Measurements from ENCODE around the gene SACM1L.
"Not testable (repeated sequence)": the region's sequence is repeated elsewhere in the genome, so short reads cannot be mapped to it uniquely, and the experiment has no call there.

The SACM1L gene

DNA sequence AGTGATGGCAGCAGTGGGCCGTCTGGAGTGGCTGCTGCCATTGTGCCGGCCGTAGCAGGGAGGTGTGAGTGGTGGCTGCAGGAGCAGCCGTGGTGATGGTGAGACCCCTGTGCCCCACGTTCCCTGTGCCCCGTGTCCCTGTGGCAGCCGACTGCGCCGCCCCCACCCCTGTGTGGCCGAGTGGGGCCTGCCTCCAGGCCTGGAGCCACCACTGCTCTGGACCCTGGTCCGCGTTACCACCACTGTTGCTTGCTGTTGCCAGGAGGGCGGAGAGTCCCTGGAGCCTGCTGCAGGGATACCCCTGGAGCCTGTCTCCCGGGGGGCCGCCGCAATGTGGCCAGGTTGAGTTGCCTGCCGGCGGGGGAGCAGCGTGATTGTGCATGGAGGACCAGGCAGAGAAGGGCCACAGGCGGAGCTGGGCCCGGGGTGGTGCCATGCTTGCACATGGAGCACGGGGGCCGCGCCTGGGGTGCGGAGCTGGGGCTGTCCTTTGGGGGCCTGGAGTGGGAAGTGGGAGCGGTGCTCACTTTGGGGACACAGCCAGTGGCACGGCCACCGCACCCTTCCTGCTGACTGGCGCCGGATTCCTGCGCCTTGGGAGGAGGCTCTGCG, 57.1 kb downstream of the SACM1L start:
- no peak for DNase-seq

DNA sequence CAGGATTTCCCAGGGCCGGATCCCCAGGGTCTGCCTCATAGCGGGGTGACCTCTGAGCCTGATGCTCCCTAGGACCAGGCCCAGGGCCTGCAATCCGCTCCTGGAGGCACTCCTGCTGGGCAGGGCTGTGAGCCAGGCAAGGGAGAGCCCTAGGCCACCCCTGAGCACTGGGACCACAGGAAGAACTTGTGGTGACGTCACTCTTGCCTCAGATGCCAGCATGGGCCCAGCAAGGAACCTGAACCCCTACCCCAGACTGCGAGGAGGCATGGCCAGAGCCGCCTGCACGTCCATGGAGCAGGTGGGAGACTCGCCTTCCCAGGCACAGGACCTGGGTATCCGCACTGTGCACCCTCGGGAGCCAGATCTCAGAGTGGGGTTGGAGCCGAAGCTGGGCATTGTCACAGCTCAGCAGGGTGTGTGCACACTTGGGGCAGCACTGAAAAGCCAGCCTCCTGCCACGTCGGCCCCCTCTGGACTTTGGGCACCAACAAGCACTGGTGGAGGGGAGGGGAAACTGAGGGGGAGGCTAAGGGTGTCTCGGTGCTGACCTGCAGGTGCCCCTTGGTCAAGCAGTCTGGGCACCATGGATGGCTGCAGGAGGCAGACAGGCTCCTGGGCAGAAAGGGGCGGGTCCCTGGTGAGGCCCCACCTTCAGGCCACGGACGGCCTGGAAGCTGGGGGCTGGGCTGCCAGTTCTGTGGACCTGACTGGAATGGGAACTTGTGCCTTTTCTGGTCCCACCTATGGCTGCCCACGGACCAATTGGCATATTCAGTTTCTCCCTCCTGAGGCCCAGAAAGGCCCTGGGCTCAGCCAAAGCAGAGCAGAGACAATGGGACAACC, 57.8 kb downstream of the SACM1L start:
- DNase-seq: no peak

DNA sequence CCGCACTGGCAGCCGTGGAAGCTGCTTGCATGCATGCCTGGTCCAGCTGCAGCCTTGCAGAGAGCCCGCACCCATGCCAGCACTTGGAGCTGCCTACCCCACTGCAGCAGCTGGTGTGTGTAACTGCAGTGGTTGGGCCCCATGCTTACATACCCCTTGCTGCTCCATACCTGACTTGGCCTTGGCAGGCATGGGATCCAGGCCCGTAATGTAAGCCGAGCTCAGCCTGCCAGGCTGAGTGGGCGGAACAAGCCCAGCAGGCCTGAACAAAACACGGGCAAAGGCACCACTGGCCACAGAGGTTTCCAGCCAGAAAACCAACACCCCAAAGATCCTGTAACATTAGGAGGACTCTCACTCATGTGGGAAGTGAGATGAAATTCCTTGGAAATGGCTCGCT, 58.9 kb downstream of the SACM1L start:
- no peak for DNase-seq

DNA sequence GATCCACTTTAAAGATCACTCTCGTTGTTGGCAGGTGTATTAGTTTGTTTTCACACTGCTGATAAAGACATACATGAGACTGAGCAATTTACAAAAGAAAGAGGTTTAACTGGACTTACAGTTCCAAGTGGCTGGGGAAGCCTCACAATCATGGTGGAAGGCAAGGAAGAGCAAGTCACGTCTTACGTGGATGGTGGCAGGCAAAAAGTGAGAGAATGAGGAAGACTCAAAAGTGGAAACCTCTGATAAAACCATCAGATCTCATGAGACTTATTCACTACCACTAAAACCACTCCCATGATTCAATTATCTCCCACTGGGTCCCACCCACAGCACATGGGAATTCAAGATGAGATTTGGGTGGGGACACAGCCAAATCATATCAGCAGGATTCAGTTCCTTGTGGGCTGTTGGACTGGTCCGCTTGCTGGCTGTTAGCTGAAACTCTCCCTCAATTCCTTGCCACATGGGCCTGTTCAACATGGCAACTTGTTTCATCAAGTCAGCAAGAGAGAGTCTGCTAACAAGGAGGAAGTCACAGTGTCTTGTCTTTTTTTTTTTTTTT, 59.9 kb downstream of the SACM1L start:
- not testable (repeated sequence) for DNase-seq

DNA sequence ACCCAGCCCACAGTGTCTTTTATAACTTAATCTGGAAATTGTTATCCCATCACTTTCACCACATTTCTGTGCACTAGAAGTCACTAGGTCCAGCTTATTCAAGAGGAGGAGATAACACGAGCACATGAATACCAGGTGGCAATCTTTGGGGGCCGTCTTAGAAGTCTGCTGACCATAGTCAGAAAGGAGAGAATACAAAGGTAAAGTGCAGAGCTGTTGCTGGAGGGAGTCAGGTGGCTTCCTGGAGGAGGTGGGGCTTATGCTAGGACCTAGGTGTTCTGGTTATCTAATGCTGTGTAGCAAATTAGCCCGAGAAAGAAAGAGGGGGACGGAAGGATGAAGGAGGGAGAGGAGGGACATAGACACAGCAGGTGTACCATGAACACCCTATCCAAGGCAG, 60.7 kb downstream of the SACM1L start:
- DNase-seq: no peak

DNA sequence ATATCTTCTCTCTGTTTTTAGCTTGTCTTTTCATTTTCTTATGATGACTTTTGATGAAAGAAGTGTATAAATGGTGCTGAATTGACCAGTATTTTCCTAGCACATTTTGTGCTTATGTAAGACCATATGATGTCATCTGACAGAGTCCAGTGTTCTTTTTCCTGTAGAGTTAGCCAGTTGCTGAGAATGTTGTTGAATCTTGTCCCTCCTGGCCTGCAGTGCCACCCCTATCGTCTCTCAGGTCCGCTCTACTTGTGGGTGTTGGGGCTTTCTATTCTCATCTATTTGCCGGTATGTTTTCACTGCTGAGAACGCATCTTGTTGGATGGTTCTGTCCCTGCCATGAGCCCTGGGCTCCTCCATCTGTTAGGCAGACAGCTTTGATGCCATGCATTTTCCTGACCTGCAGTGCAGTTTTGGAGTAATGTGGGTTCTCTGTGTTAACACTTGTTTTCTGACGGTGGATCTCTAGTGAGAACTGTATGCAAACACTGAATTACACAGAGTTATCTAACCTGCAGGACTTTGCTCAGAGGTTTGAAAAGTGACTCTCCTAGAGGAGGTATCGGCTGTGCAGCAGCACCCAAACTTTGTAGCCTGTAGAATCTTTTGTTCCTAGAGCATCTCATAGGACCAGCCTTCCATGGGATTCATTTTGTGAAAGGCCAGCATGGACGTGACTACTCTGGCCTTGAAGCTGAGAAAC, 62.5 kb downstream of the SACM1L start:
- DNase-seq: no peak

DNA sequence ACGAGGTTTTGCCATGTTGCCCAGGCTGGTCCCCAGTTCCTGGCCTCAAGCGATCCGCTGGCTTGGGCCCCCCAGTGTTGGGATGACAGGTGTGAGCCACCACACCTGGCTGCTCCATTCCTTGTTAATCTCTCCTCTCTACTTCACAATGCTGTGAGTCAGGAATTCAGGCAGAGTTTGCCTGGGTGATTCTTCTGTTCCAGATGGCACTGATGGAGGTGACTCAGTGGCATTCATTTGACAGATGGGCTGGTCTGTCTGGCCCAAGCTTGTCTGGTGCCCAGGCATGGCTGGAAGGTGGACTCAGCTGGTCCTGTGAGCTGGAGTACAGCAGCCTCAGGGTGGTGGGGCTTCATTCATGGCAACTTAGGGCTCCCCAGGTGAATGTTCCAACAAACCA, 63.9 kb downstream of the SACM1L start:
- no peak for DNase-seq

DNA sequence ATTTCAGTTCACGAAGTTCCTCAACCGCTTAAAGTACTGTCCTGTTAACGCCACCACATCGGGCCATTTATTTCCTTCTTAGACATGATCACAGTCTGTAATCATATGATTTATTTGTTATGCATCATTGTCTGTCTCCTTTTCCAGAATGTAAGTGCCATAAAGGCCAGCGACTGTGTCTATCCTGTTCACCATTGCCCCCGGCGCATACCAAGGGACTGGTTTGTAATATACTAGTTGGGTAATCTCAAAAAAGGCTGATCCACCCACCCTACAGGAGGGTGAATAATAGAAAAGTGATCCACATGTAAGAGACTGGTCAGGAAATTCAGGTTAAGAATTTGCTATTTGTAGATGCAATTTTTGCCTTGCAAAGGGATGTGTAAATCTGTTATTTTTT, 65.3 kb downstream of the SACM1L start:
- DNase-seq: no peak

DNA sequence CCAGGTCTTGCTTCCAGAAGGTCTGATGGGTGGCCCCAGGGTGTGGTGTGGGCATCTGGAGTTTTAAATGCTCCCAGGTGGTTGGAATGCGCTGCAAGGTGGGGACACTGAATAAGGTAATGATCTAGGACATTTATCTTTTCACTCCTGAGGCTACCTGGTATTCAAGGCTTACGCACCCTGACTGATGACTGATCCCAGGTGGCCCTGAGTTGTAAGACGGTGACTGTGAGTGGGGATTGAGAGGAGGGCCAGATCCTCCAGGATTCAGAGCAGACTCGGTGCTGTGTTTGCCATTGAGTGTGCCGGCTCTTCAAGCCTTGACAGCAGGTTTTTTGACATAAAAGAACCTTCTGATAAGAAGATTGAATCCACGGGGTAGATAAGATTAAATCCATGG, 66.9 kb downstream of the SACM1L start:
- no peak for DNase-seq

DNA sequence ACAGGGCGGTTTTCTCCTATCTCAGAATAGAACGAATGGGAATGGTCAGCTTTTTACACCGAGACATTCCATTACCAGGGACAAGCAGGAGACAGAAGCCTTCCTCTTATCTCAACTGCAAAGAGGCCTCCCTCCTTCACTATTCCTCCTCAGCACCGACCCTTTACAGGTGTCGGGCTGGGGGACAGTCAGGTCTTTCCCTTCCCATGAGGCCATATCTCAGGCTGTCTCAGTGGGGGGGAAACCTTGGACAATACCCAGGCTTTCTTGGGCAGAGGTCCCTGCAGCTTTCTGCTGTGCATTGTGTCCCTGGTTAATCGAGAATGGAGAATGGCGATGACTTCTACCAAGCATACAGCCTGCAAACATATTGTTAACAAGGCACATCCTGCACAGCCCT, 67.9 kb downstream of the SACM1L start:
- not testable (repeated sequence) for DNase-seq

DNA sequence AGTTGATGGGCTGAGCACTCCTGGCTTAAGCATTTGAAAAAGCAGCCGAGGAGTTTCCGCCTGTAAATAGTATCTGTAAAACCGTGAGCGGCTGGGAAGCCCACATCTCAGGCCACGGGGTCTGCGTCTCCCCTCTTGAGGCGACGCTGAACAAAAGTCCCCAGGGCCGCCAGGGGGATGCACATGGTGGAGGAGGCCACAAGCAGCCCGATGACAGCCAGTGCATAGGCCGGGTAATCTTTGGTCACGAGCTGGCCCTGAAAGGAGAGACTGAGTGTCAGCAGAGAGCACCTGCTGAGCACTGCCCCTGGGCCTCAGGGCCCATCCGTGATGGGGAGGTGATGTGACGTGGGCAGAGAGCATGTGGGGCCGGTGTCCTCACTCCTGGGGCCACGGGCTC, 69.7 kb downstream of the SACM1L start:
- DNase-seq: no peak

DNA sequence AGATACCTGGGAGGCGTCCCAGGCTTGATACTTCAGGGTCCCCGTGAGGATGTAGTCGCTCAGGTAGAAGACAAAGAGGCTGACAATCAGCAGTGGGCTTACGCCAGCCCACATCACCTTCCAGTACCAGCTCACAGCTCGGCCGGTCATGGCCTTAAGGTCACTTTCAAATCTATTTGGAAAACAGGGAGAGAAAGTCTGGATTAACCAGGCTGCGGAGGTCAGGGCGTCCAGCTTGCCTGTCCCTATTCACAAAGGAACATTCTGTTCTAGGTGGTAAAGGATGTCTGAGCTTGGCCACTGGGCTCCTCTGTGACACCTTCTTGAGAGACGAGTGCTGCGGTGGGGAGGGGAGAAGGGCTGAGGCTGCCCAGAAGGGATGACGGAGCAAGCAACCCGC, 70.7 kb downstream of the SACM1L start:
- DNase-seq: no peak

DNA sequence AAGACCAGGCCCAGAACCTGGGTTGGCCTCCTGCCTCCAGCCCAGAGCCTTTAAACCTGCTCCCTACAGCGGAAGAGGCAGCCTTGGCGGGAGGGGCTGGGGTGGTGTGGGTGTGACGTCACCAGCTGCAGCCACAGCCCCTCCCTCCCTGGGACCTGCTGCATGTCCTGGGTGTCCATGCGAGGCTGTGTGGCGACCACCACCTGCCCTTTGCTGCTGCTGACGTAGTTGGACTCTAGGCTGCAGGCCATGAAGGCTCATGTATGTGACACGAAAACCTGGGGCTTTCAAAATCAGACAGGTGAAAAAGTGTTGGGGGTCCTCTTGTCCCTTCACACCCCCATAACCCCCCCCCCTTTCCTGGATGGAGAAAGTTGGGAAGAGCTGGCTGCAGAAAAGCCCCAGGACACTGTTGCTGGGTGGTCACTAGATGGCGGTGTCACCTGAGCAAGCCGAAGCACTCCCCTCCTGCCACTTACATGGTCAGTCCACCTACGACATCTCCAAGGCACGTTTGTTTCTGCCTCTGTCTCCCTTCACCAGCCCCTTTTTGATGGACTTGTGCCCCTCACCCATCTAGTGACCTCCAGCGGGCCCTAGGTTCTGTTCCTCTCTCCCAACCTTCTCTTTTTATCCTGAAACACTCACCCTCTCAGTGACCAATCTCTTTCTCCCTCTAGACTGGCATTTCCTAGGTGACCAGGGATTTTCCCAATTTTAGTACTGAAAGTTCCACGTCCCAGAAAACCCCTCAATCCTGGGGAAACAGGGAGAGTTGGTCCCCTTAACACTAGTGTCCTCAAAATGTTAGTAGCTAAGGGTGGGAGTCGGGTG, 71.9 kb downstream of the SACM1L start:
- peak; percentile 12 for DNase-seq

DNA sequence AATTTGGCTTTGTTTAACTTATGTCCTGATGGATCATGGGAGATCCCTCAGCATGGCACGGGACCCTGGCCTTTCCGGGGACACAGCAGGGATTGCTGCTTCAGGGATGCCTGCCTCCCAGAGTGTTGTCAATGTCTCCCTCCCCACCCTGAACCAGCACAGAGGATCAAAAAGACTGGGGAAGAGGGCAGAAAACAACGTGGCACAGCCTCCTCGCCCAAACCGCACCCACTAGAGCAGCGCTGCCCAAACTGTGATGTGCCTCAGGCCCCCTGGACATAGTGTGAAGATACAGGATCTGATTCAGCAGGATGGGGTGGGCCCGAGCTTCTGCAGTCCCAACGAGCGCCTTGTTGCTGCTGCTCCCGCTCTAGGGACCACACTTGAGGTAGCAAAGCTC, 72.6 kb downstream of the SACM1L start:
- DNase-seq: no peak

DNA sequence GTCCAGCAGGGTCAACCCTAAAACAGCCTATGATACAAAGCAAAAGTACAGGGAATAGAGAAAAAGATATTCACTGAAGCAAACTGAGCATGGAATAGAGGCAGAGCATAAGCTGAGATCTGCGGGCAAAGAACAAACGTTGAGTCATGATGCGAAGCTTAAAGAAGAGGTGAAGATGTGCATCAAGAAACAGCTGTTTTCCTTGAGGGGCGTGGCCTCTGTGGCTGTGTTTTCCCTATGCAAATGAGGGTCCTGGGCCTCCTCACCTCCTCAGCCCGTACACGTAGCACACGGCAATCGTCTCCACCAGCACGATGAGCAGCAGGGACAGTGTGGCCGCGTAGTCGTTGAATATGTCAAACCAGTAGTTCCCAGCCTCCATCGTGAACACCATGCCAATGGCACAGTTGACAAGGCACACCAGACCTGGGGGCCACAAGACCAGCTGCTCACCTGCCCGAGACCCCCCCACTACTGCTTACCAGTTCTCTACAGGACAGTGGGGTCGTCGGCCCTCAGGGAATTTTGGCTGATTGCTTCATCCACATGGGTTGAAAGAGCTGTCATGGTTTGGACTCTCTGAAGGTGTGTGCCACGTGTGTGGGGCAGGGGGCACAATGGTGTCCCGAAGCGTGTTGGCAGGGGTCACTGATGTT, 73.6 kb downstream of the SACM1L start:
- no peak for DNase-seq

DNA sequence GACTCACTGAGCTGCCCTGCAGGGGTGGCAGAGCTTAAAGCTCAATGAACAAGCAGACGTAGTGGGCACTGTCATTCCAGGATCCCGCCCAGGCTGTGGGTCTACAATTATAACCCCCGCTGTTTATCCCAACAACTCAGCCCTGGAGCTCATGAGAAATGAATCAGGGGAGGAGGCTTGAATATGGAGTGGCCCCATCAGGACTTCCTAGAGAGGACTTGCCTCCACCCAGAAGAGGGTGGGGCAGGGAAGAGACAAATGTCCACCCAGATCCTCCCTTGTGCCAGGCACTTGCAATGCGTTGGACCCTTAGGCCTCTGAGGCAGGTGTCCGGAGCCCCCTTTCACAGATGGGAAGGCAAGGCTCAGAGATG, 74.1 kb downstream of the SACM1L start:
- no peak for DNase-seq

DNA sequence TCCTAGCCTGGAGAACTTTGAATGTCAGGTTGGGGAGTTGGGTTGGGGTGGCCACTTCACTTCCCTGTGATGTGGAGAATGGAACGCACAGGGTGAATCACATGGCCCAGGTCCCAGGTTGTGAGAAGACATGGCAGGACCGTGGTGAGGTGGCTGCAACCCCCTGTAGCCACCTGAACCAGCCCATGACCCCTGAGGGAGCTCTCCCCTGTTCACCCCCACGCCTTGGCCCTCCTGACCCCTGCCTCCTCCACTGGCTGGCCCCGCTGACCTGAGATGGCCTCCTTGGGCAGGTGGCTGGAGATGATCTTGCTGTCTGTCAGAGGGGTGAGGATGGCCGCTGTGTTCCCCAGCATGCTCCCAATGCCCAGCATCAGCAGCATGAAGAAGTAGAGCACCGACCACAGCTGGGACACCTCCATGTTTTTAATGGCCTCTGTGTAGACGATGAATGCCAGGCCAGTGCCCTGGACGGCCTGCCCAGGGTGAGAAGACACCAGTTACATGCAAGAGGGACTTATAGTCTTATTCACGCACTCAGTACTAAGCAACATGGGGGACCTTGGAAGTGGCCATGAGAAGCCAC, 76.2 kb downstream of the SACM1L start:
- no peak for DNase-seq

DNA sequence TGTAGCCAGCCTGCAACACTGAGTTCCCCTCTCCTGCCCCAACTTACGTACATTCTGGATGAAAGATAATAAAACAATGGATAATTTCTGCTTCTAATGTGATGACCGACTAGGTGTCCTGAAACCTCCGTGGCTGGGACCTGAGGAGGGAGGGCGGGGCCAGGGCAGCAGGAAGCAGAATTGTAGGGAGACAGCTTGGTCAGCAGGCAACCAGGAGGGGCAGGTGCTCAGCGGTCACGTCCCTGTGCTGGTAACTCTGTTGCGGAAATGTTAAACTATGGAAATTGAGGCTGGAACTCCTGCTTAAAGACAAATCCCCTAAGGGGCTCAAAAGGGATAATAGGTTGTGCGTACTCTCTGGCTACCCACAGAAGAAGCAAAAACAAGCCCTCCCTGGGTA, 76.8 kb downstream of the SACM1L start:
- DNase-seq: no peak

DNA sequence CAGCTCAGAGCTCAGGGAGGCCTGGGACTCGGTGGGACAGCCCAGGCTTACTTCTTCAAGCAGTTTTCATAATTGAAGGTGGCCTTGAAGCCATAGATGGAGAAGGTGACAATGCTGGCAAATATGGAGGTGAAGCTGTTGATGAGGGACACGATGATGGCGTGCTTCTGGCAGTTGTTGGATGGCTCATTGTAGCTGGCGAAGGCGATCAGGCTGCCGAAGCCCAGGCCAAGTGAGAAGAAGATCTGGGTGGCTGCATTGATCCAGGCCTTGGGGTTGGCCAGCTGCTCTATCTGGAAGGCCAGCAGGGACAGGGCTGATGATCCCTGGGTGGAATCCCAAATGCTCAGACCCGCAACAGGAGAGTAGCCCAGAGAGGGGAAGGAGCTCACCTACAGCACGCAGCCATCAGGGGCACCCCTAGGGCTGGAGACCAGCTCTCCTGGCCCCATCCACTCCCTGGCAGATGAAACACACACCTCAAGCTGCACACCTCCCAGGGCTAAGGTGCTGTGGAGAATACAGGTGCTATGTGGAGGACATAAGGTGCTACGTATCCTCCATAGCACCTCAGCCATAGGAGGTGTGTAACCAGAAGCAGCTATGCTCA, 82.1 kb downstream of the SACM1L start:
- DNase-seq: no peak

DNA sequence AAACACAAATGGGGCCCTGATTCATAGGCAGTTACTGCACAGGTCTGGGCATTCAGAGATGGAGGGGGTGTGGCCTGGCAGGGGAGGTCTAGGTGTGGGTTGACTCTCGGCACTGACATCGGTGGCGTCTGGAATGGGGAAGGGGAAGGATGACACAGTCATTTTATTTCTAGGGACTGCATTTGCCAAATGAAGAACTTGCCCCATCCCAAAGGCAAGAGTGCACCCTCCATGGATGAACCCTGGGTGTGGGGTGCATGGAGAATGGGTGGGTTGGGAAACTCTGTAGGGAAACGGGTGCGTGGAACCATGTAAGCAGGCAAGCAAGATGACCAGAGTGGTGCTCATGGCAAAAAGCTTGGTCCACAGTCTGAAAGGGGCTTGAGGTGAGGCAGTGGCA, 82.6 kb downstream of the SACM1L start:
- DNase-seq: no peak

DNA sequence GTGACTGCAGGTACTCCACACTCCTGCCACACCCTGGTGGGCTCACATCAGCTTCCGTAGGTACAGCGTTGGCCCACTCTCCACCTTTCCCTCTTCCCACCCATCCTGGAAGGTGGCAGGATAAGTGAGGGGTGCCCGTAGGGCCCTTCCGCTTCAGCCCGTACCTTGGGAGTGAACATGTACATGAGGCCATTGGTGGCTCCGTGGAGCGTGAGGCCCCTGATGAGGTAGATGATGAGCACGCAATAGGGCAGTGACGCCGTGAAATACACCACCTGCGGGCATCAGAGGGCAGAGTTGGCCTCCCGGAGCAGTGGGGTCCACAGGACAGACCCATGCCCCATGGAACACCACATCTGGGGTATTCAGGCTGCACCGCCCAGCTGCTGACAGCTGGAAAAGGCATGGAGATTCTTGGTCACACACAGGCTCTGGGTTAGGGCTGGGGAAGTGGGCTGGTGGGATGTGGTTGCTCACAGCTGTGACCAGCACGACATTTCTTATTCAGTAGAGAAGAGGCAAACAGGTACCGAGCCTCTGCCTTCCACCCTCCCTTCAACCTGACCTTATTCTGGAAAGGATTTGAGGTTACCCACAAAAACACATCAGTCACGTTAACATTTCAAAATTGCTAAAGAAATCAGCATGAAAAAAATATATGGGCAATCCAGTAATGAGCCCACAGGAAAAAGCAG, 83.3 kb downstream of the SACM1L start:
- DNase-seq: no peak

Data from NCI-H2107 (cell line).